Anterior cingulate cortex (tissue), 58 donors: ENCODE measurements around the gene SMPD3.

ENCODE experiments used
- DNase-seq, 58 donors: peaks; one replicate each; lab custom pipeline; 2025; lab: John Stamatoyannopoulos, UW

SMPD3 gene

GRCh38 chr16:68362262-68362913 is 85.9 kb downstream of the SMPD3 start:
- DNase-seq, result no peak

- DNase-seq, result no peak
Measured at GRCh38 chr16:68361485-68361884, 86.8 kb downstream of the SMPD3 start.

GRCh38 chr16:68360956-68361355 is 87.4 kb downstream of the SMPD3 start:
- peak in 8 of 58 donors; percentile 8 to 30 (median 20) for DNase-seq

- no peak for DNase-seq
Measured at GRCh38 chr16:68360547-68360946, 87.8 kb downstream of the SMPD3 start.

- DNase-seq, result no peak
Measured at GRCh38 chr16:68359398-68360191, 88.7 kb downstream of the SMPD3 start.

- no peak for DNase-seq
Measured at GRCh38 chr16:68358951-68359350, 89.4 kb downstream of the SMPD3 start.

GRCh38 chr16:68357923-68358322 is 90.4 kb downstream of the SMPD3 start:
- DNase-seq, result no peak

GRCh38 chr16:68357521-68357922 is 90.8 kb downstream of the SMPD3 start:
- no peak for DNase-seq

- DNase-seq, result no peak
Measured at GRCh38 chr16:68356919-68357286, 91.4 kb downstream of the SMPD3 start.

- peak in 3 of 58 donors; percentile 20 to 29 (median 28) for DNase-seq
Measured at GRCh38 chr16:68356249-68356918, 91.9 kb downstream of the SMPD3 start.

- DNase-seq, result no peak
Measured at GRCh38 chr16:68355447-68356248, 92.7 kb downstream of the SMPD3 start.

GRCh38 chr16:68354816-68355215 is 93.5 kb downstream of the SMPD3 start:
- DNase-seq, result no peak

- DNase-seq, result no peak
Measured at GRCh38 chr16:68353366-68353765, 94.9 kb downstream of the SMPD3 start.

GRCh38 chr16:68351991-68352431 is 96.3 kb downstream of the SMPD3 start:
- no peak for DNase-seq

- no peak for DNase-seq
Measured at GRCh38 chr16:68351463-68351862, 96.8 kb downstream of the SMPD3 start.

- DNase-seq, result no peak
Measured at GRCh38 chr16:68350813-68351350, 97.4 kb downstream of the SMPD3 start.

- no peak for DNase-seq
Measured at GRCh38 chr16:68349838-68350410, 98.4 kb downstream of the SMPD3 start.

GRCh38 chr16:68348639-68349445 is 99.5 kb downstream of the SMPD3 start:
- DNase-seq, result no peak

GRCh38 chr16:68347605-68348004 is 100.7 kb downstream of the SMPD3 start:
- no peak for DNase-seq
